A673 (cell line): ENCODE data around the gene RSPH1. TPM values are rescaled to one million over a fixed set of nuclear protein-coding genes. Genes with fewer than 3 reads are reported as not detected.
"Not testable (repeated sequence)": the region's sequence is repeated elsewhere in the genome, so short reads cannot be mapped to it uniquely, and the experiment has no call there.

Experiments used
- BruUV-seq: library from RNA; stranded (reverse); fragments of 400-500 nt; replicated peaks from 2 replicates; lab custom pipeline; 2021; lab: Mats Ljungman, UMichigan
- CTCF ChIA-PET: fragments of 300-600 bp; sonication (Branson Sonifier 250); formaldehyde crosslinking; loops from one replicate; lab custom pipeline; 2022; ENCODE audit warnings: antibody characterized with exemption; lab: Charles Lee
- POLR2A ChIA-PET: fragments of 300-600 bp; sonication (Branson Sonifier 250); formaldehyde crosslinking; loops from one replicate; lab custom pipeline; 2022; ENCODE audit warnings: antibody characterized with exemption; ENCODE audit not compliant: low non-redundant PET; lab: Charles Lee
- DNase-seq: peaks from one replicate; pipeline ENCODE4 v3.0.0-alpha.2; 2015; ENCODE audit warnings: low spot score
- H3K27ac ChIP-seq: fragments of 200-600 bp; sonication (generic); 2 replicates; pipeline ENCODE4 v1.5.1; 2016; ENCODE audit warnings: mixed run types, low read depth, mild to moderate bottlenecking, mixed read lengths, antibody characterized with exemption, low read length; ENCODE audit not compliant: poor library complexity, severe bottlenecking
- H3K27me3 ChIP-seq: fragments of 200-600 bp; sonication (generic); replicated peaks from 2 replicates; pipeline ENCODE4 v1.6.1; 2017; ENCODE audit warnings: mixed run types, low read depth, mild to moderate bottlenecking, mixed read lengths, antibody characterized with exemption, low read length; ENCODE audit not compliant: insufficient read depth, poor library complexity
- H3K36me3 ChIP-seq: fragments of 200-600 bp; sonication (generic); 2 replicates; pipeline ENCODE4 v1.6.1; 2016; ENCODE audit warnings: mixed run types, mild to moderate bottlenecking, mixed read lengths, antibody characterized with exemption, low read length; ENCODE audit not compliant: insufficient read depth, poor library complexity, severe bottlenecking
- H3K4me1 ChIP-seq: fragments of 200-600 bp; sonication (generic); 2 replicates; pipeline ENCODE4 v1.6.1; 2017; ENCODE audit warnings: mixed run types, mild to moderate bottlenecking, mixed read lengths, antibody characterized with exemption, low read length; ENCODE audit not compliant: insufficient read depth, poor library complexity, severe bottlenecking
- H3K4me3 ChIP-seq: fragments of 200-600 bp; sonication (generic); 2 replicates; pipeline ENCODE4 v1.5.1; 2016; ENCODE audit warnings: low read depth, mixed run types, mild to moderate bottlenecking, mixed read lengths, low read length; ENCODE audit not compliant: poor library complexity, severe bottlenecking
- H3K9me3 ChIP-seq: fragments of 200-600 bp; sonication (generic); 2 replicates; pipeline ENCODE4 v1.6.1; 2016; ENCODE audit warnings: mixed run types, low read depth, mild to moderate bottlenecking, mixed read lengths, antibody characterized with exemption, low read length; ENCODE audit not compliant: poor library complexity, severe bottlenecking
- EZH2 ChIP-seq: fragments of 200-600 bp; sonication (generic); IDR thresholded peaks from 2 replicates; pipeline ENCODE4 v1.6.1; 2017; ENCODE audit warnings: borderline replicate concordance, low read depth, mild to moderate bottlenecking, mixed read lengths, antibody characterized with exemption, low read length; ENCODE audit not compliant: poor library complexity, severe bottlenecking
- intact Hi-C: fragments of 100-400 bp; cut with micrococcal nuclease; formaldehyde crosslinking; loops from one replicate; pipeline ENCODE4 v1.10.0; 2022; ENCODE audit not compliant: unreplicated experiment
- total RNA-seq: library from RNA; stranded (reverse); gene quantifications from 2 replicates; pipeline ENCODE4 v1.2.3, GENCODE V29; 2021
- TF ChIP-seq, protein P1 (sequence below): fragments of 300-800, 200-600 bp; sonication (generic); conservative IDR thresholded peaks from 2 replicates; pipeline ENCODE4 v1.5.1; 2017; ENCODE audit warnings: low read depth, mild to moderate bottlenecking, antibody characterized with exemption, low read length, moderate library complexity, mixed read lengths

RSPH1 gene
- total RNA-seq, 1 experiment from 2014 or later: 0.45 TPM

DNA sequence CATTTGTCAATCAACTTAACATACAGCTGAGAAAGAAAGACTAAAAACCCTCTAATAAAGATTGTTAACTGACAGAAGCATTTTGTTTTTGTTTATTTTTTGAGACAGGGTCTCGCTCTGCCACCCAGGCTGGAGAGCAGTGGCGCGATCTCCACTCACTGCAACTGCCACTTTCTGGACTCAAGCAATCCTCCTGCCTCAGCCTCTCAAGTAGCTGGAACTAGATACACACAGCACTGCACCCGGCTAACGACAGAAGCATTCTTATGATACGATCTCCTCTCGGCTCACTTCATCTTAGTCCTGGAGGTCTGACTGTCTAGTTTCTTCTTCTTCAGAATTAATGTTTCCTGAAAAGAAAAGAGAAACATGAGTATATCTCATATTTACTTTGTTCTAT, 23.5 kb downstream of the RSPH1 start:
- TF ChIP-seq EZH2: no peak
- TF ChIP-seq, protein P1, sequence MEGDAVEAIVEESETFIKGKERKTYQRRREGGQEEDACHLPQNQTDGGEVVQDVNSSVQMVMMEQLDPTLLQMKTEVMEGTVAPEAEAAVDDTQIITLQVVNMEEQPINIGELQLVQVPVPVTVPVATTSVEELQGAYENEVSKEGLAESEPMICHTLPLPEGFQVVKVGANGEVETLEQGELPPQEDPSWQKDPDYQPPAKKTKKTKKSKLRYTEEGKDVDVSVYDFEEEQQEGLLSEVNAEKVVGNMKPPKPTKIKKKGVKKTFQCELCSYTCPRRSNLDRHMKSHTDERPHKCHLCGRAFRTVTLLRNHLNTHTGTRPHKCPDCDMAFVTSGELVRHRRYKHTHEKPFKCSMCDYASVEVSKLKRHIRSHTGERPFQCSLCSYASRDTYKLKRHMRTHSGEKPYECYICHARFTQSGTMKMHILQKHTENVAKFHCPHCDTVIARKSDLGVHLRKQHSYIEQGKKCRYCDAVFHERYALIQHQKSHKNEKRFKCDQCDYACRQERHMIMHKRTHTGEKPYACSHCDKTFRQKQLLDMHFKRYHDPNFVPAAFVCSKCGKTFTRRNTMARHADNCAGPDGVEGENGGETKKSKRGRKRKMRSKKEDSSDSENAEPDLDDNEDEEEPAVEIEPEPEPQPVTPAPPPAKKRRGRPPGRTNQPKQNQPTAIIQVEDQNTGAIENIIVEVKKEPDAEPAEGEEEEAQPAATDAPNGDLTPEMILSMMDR: no peak

DNA sequence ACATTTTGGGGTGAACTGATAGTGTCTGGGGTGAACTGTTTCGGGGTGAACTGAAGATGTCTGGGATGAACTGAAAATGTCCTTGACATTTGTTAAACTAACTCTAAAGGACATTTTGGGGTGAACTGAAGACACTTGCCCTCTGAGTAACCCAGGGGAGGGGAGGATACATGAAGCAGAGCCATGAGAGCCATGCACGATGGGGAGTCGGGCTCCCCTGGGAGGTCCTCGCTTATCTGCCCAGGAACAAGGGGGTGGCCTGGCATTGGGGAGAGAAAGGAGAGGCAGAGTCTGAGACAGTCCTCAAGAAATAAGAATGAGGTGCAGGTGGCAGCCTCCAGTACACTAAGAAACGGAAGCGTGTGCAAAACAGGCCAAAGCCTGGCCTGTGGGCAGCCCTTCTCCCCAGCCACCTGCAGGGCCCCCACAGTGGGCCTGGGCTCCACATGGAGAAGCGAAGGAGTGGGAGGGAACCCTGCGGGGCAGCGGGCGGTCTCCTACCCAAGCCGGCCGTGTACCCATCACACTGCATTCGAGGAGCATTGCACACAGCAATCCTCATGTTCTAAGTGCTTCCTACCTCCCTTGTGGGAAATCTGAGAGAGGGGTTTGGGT, 24.2 kb downstream of the RSPH1 start:
- intact Hi-C loops: no loop called here
- no peak for DNase-seq
- BruUV-seq: no TSS peak
- POLR2A ChIA-PET: no interaction called here
- no peak for TF ChIP-seq EZH2
- TF ChIP-seq, protein P1: no peak
- Histone ChIP-seq H3K36me3 (no peaks in the 10 kb centered on the region), H3K27ac (no peak overlapping the region), H3K9me3 (no peaks in the 10 kb centered on the region), H3K27me3 (no peaks in the 10 kb centered on the region), H3K4me1 (peaks cover 22% of the 10 kb centered on the region), H3K4me3 (no peak overlapping the region)
- CTCF ChIA-PET: no interaction called here

More for the DNA sequence above, 23.5 kb downstream of the RSPH1 start:
- Histone ChIP-seq H3K4me3 (no peak overlapping the region), H3K9me3 (no peaks in the 10 kb centered on the region), H3K4me1 (peaks cover 15% of the 10 kb centered on the region), H3K27ac (no peak overlapping the region), H3K36me3 (no peaks in the 10 kb centered on the region), H3K27me3 (no peaks in the 10 kb centered on the region)
- no peak for DNase-seq
- POLR2A ChIA-PET: no interaction called here
- CTCF ChIA-PET: no interaction called here
- BruUV-seq: no TSS peak
- intact Hi-C loops: no loop called here

DNA sequence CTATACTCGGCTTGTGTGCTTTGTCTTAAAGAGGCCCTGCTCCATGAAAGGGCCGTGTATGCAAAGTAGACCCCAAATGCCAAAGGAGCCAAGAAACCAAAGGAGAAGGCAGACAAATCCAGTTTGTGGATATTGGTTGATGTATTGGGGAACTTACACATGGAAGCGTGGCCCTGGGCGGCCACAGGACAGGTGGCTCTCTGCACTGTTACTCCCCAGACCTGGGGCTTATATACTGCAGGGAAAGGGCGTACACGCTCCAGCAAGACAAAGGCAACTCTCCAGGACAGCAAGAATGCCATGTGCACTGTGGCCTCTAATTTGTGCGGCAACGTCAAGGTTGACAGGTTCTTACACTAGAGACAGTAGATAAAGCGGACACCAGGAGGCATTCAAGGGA, 24.8 kb downstream of the RSPH1 start:
- Histone ChIP-seq H3K27me3 (no peaks in the 10 kb centered on the region), H3K4me1 (peaks cover 22% of the 10 kb centered on the region), H3K9me3 (no peaks in the 10 kb centered on the region), H3K36me3 (no peaks in the 10 kb centered on the region), H3K4me3 (no peak overlapping the region), H3K27ac (no peak overlapping the region)
- ChIA-PET CTCF (no interaction called here), POLR2A (no interaction called here)
- TF ChIP-seq EZH2: no peak
- TF ChIP-seq, protein P1: no peak
- BruUV-seq: no TSS peak
- no peak for DNase-seq
- intact Hi-C loops: no loop called here

DNA sequence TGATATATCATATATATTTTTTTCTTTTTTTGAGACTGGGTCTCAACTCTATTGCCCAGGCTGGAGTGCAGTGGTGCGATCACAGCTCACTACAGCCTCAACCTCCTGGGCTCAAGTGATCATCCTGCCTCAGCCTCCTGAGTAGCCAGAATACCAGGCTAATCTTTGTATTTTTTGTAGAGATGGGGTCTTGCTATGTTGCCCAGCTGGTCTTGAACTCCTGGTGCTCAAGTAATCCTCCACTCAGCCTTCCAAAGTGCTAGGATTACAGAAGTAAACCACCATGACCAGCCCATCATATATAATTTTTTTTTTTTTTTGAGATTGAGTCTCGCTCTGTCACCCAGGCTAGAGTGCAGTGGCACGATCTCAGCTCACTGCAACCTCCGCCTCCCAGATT, 26.3 kb downstream of the RSPH1 start:
- BruUV-seq, POLR2A ChIA-PET: not testable (repeated sequence)

More for the DNA sequence above, 26.3 kb downstream of the RSPH1 start:
- H3K27me3 ChIP-seq, H3K27ac ChIP-seq, DNase-seq, H3K36me3 ChIP-seq, H3K4me3 ChIP-seq, H3K9me3 ChIP-seq, CTCF ChIA-PET: not testable (repeated sequence)
- intact Hi-C loops: loop anchor here (1.0 kb wide), 1 partner anchor 12 kb away; no protein-coding TSS in a partner anchor
- peaks cover 33% of the 10 kb centered on the region for H3K4me1 ChIP-seq
